ENCODE data around the gene LBP.
"Not testable (repeated sequence)": the region's sequence is repeated elsewhere in the genome, so short reads cannot be mapped to it uniquely, and the experiment has no call there.

The LBP gene

DNA sequence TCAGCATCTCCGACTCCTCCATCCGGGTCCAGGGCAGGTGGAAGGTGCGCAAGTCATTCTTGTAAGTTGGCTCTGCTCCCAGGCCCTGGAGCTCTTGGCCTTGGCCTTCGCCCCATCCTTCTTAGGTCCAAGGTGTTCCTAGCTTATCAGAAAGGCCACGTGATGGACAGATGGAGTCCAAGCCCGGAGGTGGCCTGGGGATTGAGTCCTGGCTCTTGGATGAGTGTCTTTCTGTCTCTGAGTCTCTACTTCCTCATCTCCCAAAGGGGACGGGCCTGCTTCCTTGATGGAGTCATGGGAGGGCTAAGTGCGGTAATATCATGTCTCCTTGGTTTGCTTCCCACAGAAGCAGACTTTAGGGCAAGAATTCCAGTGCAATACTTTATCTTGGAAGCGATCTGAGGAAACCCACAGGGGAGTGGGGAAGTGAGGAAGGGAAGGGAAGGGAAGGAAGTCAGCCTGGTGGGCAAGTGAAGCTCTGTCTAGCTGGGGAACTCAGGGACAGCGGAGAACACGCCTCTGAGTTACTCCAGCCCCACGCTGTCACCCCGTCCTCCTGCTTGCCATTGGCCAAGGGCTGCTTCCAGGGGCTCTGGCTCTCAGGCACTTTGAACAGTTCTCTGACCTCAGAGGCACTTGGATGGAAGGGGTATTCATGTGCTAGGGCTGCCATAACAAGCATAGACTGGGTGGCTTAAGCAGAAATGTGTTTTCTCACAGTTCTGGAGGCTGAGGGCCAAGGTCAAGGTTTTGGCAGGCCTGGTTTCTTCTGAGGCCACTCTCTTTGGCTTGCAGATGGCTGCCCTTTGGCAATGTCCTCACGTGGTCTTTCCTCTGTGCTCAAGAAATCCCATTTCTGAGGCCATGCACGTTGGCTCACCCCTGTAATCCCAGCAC, 4.8 kb downstream of the LBP start:
- no peak for DNase-seq

DNA sequence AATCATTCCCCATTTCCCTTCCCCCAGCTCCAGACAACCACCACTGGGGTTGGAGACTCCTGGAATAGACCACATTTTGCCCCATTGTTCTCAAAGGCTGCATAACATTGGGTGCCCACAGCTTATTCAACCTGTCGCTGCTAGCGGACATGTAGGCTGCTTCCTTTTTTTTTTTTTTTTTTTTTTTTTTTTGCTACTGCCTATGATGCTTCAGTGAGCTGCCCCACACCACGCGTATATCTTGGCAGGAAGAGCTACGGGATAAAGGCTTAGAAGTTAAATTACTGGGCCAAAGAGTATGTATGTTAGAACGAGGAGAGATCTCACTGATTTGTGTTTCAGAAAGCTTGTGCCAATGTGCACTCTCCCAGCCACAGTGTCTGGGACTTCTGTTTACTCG, 7.0 kb downstream of the LBP start:
- no peak for DNase-seq

DNA sequence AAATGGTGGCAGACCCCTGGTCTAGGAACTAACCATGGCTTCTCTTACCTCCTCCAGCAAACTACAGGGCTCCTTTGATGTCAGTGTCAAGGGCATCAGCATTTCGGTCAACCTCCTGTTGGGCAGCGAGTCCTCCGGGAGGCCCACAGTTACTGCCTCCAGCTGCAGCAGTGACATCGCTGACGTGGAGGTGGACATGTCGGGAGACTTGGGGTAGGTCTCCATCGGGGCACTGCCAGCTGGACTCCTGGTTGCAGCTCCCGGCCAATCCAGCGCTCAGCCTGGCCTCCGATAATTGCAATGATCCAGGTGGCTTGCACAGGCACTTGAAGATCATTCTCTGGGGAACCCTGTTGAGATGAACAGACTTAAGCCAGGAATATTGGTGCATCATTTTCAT, 7.9 kb downstream of the LBP start:
- DNase-seq, result no peak

DNA sequence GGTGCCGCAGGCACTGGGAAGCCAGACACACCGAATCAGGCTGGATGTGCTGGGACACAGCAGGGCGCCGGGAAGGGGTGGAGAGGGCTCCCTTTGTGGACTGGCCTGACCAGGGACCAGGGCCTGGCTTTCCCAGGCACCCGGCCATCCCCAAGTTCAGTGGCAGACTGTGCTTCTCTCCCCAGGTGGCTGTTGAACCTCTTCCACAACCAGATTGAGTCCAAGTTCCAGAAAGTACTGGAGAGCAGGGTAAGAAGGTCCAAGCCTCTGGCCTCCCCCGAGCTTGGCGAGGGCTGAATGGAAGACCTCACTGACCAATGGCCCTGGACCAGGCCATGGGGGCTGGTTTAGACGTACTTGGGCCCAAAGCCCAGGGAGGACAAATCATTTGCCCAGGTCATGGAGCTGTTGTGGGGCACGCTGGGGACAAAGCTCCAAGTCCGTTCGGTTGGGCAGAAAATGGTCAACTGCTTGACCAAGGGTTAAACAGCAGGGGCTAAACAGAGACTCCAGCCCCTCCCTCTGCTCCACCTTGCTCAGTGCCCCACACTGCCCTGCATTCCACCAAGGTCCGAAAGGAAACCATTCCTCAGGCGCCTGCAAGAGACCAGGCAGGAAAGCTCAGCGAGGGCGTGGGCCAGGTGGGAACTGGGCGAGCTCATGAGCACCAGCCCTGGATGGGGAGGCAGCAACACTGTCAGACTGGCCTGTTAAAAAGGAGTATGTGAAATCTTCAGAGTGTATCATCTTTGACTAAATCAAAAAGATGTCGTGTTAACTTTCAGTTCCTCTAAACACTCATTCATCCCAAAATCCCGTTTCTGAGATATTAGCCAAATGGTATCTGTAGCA, 9.1 kb downstream of the LBP start:
- DNase-seq, result no peak

DNA sequence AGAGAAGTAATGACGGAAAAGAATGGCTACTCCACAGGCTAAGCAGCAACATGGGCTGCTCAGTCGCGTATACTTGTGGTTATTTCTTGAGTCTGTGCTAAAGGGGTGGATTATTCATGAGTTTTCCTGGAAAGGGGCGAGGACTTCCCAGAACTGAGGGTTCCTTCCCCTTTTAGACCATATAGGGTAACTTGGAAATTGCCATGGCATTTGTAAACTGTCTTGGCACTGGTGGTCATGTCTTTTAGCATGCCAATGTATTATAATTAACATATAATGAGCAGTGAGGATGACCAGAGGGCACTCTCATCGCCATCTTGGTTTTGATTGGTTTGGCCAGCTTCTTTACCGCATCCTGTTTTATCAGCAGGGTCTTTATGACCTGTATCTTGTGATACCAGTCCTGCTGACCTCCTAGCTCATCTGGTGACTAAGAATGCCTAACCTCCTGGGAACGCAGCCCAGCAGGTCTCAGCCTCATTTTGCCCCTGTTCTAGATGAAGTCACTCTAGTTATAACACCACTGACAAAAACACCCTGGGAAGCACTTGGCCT, 11.4 kb downstream of the LBP start:
- no peak for DNase-seq

GRCh38 chr20:38358556-38358955, 12.3 kb downstream of the LBP start:
- DNase-seq, result no peak

DNA sequence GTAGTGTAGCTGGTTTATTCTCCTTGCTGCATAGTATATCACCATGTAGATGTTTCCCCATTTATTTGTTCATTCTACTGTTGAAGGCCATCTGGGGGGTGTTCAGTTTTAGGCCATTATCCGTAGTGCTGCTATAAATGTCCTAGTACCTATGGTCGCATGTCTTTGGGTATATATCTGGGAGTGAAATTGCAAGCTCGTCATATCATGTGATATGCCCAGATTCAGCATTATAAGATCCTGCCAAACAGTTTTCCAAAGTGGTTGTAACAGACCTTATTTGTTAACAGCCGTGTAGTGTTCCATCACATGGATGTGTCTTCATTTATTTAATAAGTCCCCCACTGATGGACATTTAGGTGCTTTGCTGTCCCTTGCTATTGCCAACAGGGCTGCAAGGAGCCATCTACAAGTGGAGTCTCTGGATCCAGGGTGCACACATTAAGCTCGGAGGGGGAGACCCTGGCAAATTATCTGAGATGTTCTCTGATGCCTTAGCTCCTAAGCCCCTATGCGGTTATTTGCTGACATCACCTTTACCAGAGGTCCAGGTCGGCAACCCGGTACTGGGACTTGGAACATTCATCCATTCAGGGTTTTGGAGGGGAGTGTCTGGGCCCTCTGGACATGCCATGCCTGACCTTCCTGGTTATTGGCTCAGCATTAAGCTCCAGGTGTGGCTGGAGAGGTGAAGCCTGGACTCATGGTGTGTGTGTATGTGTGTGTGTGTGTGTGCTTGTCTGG, 16.9 kb downstream of the LBP start:
- DNase-seq, result no peak

DNA sequence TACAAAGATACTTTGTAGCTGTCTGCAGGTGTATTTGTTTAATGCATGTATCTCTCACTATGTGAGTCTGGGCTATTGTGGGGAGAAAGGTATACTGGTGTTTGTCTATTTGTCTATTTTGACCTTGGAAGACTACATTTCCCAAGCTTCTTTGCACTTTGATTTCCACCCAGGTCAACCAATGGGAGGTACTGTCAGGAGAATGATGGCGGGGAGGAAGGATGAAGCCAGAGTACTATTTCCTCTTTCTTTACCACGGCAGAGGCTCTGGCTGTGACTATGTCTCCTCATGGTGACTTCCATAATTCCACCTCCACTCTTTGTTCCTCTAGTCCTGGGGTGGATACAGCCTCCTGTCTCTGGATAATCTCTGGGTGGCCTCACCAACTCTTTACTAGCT, 23.1 kb downstream of the LBP start:
- no peak for DNase-seq

GRCh38 chr20:38372806-38373205, 26.5 kb downstream of the LBP start:
- no peak for DNase-seq

DNA sequence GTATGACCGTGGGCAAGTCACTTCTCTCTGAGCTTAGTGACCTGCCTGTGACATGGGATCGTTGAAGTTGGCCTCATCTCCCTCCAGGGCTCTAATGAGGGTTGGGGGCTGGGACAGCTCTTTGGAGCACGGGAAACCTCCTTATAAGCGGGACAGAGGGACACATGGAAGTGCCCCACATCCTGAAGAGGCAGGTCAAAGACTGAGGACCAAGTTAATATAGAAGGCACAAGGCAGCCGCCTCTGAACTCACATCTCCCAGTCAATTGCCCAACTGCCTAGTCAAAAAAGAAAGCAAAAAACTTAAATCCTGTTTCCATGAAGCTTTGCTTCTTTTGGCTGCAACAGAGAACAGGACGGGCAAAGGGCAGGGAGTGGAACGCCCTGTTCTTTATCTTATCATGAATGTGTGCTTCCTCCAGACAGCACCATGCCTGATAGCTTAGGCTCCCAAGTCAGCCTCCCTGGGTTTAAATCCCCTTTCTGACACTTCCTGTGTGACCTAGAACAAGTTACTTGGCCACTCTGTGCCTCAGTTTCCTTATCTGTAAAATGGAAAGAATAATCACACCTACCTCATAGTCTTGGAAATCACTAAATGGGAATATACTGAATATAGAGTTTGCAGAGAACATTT, 27.1 kb downstream of the LBP start:
- DNase-seq, result no peak

- no peak for DNase-seq
These were observed 27.6 kb downstream of the LBP start for GRCh38 chr20:38373898-38374297.

DNA sequence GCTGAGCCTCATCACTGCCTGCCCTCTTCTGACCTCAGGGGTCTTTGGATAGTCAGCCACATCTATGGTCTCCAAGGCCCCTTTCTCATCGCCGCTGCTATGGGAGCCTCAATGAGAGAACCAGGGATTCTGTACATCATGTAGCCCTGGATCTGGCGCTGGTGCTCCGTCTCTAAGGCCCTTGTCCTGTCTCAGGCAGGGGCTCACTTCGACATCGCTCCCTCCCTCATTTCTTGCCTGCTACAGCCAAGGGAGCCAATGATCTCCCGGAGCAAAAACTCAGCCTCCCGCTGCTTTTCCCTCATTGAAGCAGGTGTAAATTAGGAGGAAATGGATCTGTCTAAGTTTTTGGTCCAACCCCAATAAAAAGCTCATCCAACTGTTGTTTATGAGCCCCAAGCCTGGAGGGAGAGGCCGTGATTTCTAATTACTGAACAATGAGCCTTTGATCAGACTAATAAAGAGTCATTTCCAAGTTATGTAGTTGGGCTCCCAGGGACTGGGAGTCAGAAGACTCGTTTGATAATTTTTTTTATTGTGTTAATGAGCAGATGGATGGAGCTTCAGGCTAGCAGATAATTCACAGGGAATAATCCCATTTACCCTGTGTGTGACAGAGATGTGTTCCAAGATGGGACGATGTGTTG, 30.9 kb downstream of the LBP start:
- no peak for DNase-seq

DNA sequence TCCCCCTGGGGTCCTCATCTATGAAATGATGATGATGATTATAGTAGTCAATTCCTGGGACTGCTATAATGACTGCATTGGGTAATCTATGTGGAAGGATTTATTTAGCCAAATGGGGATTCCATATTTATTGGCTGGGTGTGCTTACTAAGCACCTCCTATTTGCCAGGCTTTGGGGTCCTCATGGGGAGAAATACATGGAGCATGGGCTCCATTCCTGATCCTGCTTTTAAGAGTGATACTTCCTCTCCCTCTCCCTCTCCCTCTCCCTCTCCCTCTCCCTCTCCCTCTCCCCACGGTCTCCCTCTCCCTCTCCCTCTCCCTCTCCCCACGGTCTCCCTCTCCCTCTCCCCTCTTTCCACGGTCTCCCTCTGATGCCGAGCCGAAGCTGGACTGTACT, 31.6 kb downstream of the LBP start:
- not testable (repeated sequence) for DNase-seq

GRCh38 chr20:38383147-38383546, 36.9 kb downstream of the LBP start:
- no peak for DNase-seq

- no peak for DNase-seq
These were observed 39.7 kb downstream of the LBP start for GRCh38 chr20:38386004-38386403.

DNA sequence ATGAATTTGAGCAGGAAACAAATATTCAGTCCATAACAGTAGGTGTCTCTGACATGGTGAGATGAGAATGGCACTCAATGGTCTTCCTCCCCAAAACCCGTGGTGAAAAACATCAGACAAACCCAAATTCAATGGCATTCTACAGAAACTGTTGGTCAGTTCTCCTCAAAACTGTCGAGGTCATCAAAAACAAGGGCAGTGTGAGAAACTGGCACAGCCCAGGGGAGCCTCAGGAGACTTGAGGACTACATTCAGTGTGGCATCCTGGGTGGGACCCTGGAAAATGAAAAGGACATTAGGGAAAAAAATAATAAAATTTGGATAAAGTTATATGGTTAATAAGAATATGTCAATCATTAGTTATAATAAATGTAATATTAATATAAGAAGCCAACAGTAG, 40.6 kb downstream of the LBP start:
- DNase-seq, result no peak

GRCh38 chr20:38387953-38388352, 41.7 kb downstream of the LBP start:
- no peak for DNase-seq

DNA sequence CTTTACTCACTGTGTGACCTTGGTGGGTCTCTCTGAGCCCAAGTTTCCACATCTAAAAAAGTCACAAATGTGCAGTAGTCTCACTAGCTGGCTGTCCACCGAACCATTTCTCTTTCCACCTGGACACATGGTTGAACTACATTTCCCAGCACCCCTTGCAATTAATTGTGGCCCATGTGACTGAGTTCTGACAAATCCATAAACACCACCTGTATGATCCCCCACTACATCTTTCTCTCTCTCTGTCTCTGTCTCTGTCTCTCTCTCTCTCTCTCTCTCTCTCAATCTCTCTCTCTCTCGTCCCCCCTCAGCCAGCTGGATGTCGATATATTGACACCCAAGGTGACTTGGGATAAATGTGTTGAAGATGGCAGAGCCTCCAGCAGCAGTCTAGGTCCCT, 46.1 kb downstream of the LBP start:
- DNase-seq, result no peak

DNA sequence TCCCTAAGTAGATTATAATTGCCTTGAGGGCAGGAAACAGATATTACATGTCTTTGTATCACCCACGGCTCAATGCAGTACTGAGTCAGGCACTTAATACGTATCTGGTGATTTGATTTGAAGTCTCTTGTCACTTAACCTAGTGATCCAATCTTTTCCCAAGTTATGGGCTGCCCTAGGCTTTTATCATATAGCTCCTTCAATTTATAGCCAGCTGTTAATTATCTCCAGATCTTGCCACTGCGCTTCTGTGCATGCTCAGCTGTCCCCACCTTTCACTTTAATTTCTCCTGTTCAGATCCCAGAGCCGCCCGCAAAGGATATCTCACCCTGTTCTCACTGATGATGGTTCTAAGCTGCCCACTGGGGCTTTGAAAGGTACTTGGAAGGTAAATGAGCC, 47.0 kb downstream of the LBP start:
- no peak for DNase-seq

- no peak for DNase-seq
These were observed 48.9 kb downstream of the LBP start for GRCh38 chr20:38395165-38395564.

DNA sequence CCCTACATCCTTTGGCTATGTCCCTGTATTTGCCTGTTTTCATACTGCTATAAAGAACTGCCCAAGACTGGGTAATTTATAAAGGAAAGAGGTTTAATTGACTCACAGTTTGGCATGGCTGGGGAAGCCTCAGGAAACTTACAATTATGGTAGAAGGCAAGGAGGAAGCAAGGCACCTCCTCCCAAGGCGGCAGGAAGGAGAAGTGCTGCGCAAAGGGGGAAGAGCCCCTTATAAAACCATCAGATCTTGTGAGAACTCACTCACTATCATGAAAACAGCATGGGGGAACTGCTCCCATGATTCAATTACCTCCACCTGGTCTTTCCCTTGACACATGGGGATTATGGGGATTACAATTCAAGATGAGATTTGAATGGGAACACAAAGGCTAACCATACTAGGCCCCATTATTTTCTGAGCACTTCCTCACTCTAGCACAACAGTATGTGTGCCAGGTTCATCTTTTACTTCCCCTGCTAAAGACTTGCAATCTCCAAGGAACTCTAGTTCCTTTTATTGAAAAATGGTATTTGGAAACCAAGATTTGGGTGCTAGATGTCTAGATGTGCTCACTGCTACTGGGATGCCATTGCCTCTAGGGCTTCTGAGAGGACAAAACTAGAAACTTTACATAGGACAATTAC, 49.6 kb downstream of the LBP start:
- DNase-seq, result not testable (repeated sequence)

GRCh38 chr20:38402089-38402488, 55.8 kb downstream of the LBP start:
- no peak for DNase-seq

Data from cortex of kidney (tissue), 1 donor.